ENCODE results near the gene VGLL3.

Gene VGLL3

GRCh38 chr3:86991840-86992435, 989 bp upstream of the VGLL3 start:
- DNase-seq (ENCODE audit: insufficient read length, low spot score) (no peak), FAIRE-seq (no peak)
- no peak for TF ChIP-seq POU2F2 (IDR thresholded peaks at IDR 0.05; ENCODE audit: low read depth, low read length)
- no peak for TF ChIP-seq TAF1 (IDR thresholded peaks at IDR 0.05; ENCODE audit: low read depth, low read length)
- TF ChIP-seq POLR2A (IDR thresholded peaks at IDR 0.05; ENCODE audit: low read depth, low read length), result no peak
- TF ChIP-seq PAX5 (IDR thresholded peaks at IDR 0.05; ENCODE audit: insufficient read depth, low read length, severe bottlenecking), result no peak
- TF ChIP-seq POLR2AphosphoS5 (IDR thresholded peaks at IDR 0.05; ENCODE audit: low read depth, low read length), result no peak
- no peak for TF ChIP-seq SPI1 (IDR thresholded peaks at IDR 0.05; ENCODE audit: low read depth, low read length)

GRCh38 chr3:86991482-86991815, 500 bp upstream of the VGLL3 start:
- no peak for DNase-seq (ENCODE audit: insufficient read length, low spot score)
- TF ChIP-seq SPI1 (IDR thresholded peaks at IDR 0.05; ENCODE audit: low read depth, low read length), result no peak
- TF ChIP-seq POLR2AphosphoS5 (IDR thresholded peaks at IDR 0.05; ENCODE audit: low read depth, low read length), result no peak
- TF ChIP-seq TAF1 (IDR thresholded peaks at IDR 0.05; ENCODE audit: low read depth, low read length), result no peak
- TF ChIP-seq POU2F2 (IDR thresholded peaks at IDR 0.05; ENCODE audit: low read depth, low read length), result no peak
- FAIRE-seq, result no peak

GRCh38 chr3:86990012-86990733, 776 bp downstream of the VGLL3 start:
- DNase-seq (ENCODE audit: insufficient read length, low spot score), result no peak
- FAIRE-seq, result no peak
- no peak for TF ChIP-seq POLR2A (IDR thresholded peaks at IDR 0.05; ENCODE audit: low read depth, low read length)
- no peak for TF ChIP-seq SPI1 (IDR thresholded peaks at IDR 0.05; ENCODE audit: low read depth, low read length)
- no peak for TF ChIP-seq POU2F2 (IDR thresholded peaks at IDR 0.05; ENCODE audit: low read depth, low read length)
- no peak for TF ChIP-seq POLR2AphosphoS5 (IDR thresholded peaks at IDR 0.05; ENCODE audit: low read depth, low read length)
- no peak for TF ChIP-seq PAX5 (IDR thresholded peaks at IDR 0.05; ENCODE audit: insufficient read depth, low read length, severe bottlenecking)
- no peak for TF ChIP-seq TAF1 (IDR thresholded peaks at IDR 0.05; ENCODE audit: low read depth, low read length)

- TF ChIP-seq TAF1 (IDR thresholded peaks at IDR 0.05; ENCODE audit: low read depth, low read length), result no peak
- TF ChIP-seq PAX5 (IDR thresholded peaks at IDR 0.05; ENCODE audit: insufficient read depth, low read length, severe bottlenecking), result no peak
- TF ChIP-seq POLR2A (IDR thresholded peaks at IDR 0.05; ENCODE audit: low read depth, low read length), result no peak
- no peak for TF ChIP-seq POLR2AphosphoS5 (IDR thresholded peaks at IDR 0.05; ENCODE audit: low read depth, low read length)
- no peak for TF ChIP-seq POU2F2 (IDR thresholded peaks at IDR 0.05; ENCODE audit: low read depth, low read length)
- no peak for TF ChIP-seq SPI1 (IDR thresholded peaks at IDR 0.05; ENCODE audit: low read depth, low read length)
- no peak for DNase-seq (ENCODE audit: insufficient read length, low spot score)
- no peak for FAIRE-seq
Observed at GRCh38 chr3:86989611-86990010, 1.3 kb downstream of the VGLL3 start.

GRCh38 chr3:86989006-86989405, 1.9 kb downstream of the VGLL3 start:
- FAIRE-seq, result no peak
- DNase-seq (ENCODE audit: insufficient read length, low spot score), result no peak

GRCh38 chr3:86988235-86988634, 2.7 kb downstream of the VGLL3 start:
- DNase-seq (ENCODE audit: insufficient read length, low spot score) (no peak), FAIRE-seq (no peak)
- no peak for TF ChIP-seq PAX5 (IDR thresholded peaks at IDR 0.05; ENCODE audit: insufficient read depth, low read length, severe bottlenecking)
- TF ChIP-seq POLR2A (IDR thresholded peaks at IDR 0.05; ENCODE audit: low read depth, low read length), result no peak
- no peak for TF ChIP-seq SPI1 (IDR thresholded peaks at IDR 0.05; ENCODE audit: low read depth, low read length)
- no peak for TF ChIP-seq POU2F2 (IDR thresholded peaks at IDR 0.05; ENCODE audit: low read depth, low read length)
- TF ChIP-seq POLR2AphosphoS5 (IDR thresholded peaks at IDR 0.05; ENCODE audit: low read depth, low read length), result no peak
- TF ChIP-seq TAF1 (IDR thresholded peaks at IDR 0.05; ENCODE audit: low read depth, low read length), result no peak

More at GRCh38 chr3:86989006-86989405, 1.9 kb downstream of the VGLL3 start:
- TF ChIP-seq POLR2A (IDR thresholded peaks at IDR 0.05; ENCODE audit: low read depth, low read length) (no peak), TAF1 (IDR thresholded peaks at IDR 0.05; ENCODE audit: low read depth, low read length) (no peak), POLR2AphosphoS5 (IDR thresholded peaks at IDR 0.05; ENCODE audit: low read depth, low read length) (no peak), POU2F2 (IDR thresholded peaks at IDR 0.05; ENCODE audit: low read depth, low read length) (no peak), PAX5 (IDR thresholded peaks at IDR 0.05; ENCODE audit: insufficient read depth, low read length, severe bottlenecking) (no peak), SPI1 (IDR thresholded peaks at IDR 0.05; ENCODE audit: low read depth, low read length) (no peak)

GRCh38 chr3:86987421-86987715, 3.6 kb downstream of the VGLL3 start:
- FAIRE-seq (no peak), DNase-seq (ENCODE audit: insufficient read length, low spot score) (no peak)
- no peak for TF ChIP-seq POU2F2 (IDR thresholded peaks at IDR 0.05; ENCODE audit: low read depth, low read length)
- no peak for TF ChIP-seq POLR2AphosphoS5 (IDR thresholded peaks at IDR 0.05; ENCODE audit: low read depth, low read length)
- no peak for TF ChIP-seq TAF1 (IDR thresholded peaks at IDR 0.05; ENCODE audit: low read depth, low read length)
- no peak for TF ChIP-seq SPI1 (IDR thresholded peaks at IDR 0.05; ENCODE audit: low read depth, low read length)
- TF ChIP-seq PAX5 (IDR thresholded peaks at IDR 0.05; ENCODE audit: insufficient read depth, low read length, severe bottlenecking), result no peak
- TF ChIP-seq POLR2A (IDR thresholded peaks at IDR 0.05; ENCODE audit: low read depth, low read length), result no peak

- no peak for DNase-seq (ENCODE audit: insufficient read length, low spot score)
- TF ChIP-seq POLR2A (IDR thresholded peaks at IDR 0.05; ENCODE audit: low read depth, low read length) (no peak), PAX5 (IDR thresholded peaks at IDR 0.05; ENCODE audit: insufficient read depth, low read length, severe bottlenecking) (no peak), TAF1 (IDR thresholded peaks at IDR 0.05; ENCODE audit: low read depth, low read length) (no peak), POU2F2 (IDR thresholded peaks at IDR 0.05; ENCODE audit: low read depth, low read length) (no peak), POLR2AphosphoS5 (IDR thresholded peaks at IDR 0.05; ENCODE audit: low read depth, low read length) (no peak), SPI1 (IDR thresholded peaks at IDR 0.05; ENCODE audit: low read depth, low read length) (no peak)
- no peak for FAIRE-seq
Observed at GRCh38 chr3:86986671-86987420, 4.1 kb downstream of the VGLL3 start.

GRCh38 chr3:86985181-86985826, 5.6 kb downstream of the VGLL3 start:
- no peak for DNase-seq (ENCODE audit: insufficient read length, low spot score)
- no peak for FAIRE-seq
- TF ChIP-seq SPI1 (IDR thresholded peaks at IDR 0.05; ENCODE audit: low read depth, low read length) (no peak), POU2F2 (IDR thresholded peaks at IDR 0.05; ENCODE audit: low read depth, low read length) (no peak), PAX5 (IDR thresholded peaks at IDR 0.05; ENCODE audit: insufficient read depth, low read length, severe bottlenecking) (no peak), TAF1 (IDR thresholded peaks at IDR 0.05; ENCODE audit: low read depth, low read length) (no peak), POLR2A (IDR thresholded peaks at IDR 0.05; ENCODE audit: low read depth, low read length) (no peak), POLR2AphosphoS5 (IDR thresholded peaks at IDR 0.05; ENCODE audit: low read depth, low read length) (no peak)

Measured in GM12891 (cell line).